Lung (tissue), 12 donors: ENCODE data around the gene NRROS. TPM values are rescaled to one million over a fixed set of nuclear protein-coding genes. Genes with fewer than 3 reads are reported as not detected.

Experiments used
- ATAC-seq: fragments of 200-7000 bp; cut with Tn5 transposase; one replicate; pipeline ENCODE4 v1.9.1; 2020; ENCODE audit warnings: moderate number of reproducible peaks; ENCODE audit not compliant: insufficient read depth, low FRiP score
- DNase-seq, 3 donors: peaks; one replicate each; pipeline ENCODE4 v3.0.0-alpha.2; 2013 to 2017
- H3K27ac ChIP-seq, 2 donors: one replicate each; pipeline ENCODE4 v1.5.1; 2013; ENCODE audit warnings: mild to moderate bottlenecking in 2 of 2, moderate library complexity in 2 of 2, control low read depth in 1 of 2, inconsistent platforms in 1 of 2, low read depth in 1 of 2, low read length in 1 of 2
- H3K27me3 ChIP-seq, 3 donors: one replicate each; pipeline ENCODE4 v1.5.1; 2013; ENCODE audit warnings: low read length in 2 of 3; ENCODE audit not compliant: control insufficient read depth in 3 of 3, insufficient read depth in 3 of 3
- H3K36me3 ChIP-seq, 4 donors: one replicate each; pipeline ENCODE4 v1.5.1; 2013; ENCODE audit warnings: low read length in 4 of 4, mild to moderate bottlenecking in 1 of 4, moderate library complexity in 1 of 4; ENCODE audit not compliant: control insufficient read depth in 4 of 4, insufficient read depth in 4 of 4
- H3K4me1 ChIP-seq, 5 donors: one replicate each; pipeline ENCODE4 v1.5.1; 2013; ENCODE audit warnings: low read length in 5 of 5, mild to moderate bottlenecking in 2 of 5, moderate library complexity in 1 of 5; ENCODE audit not compliant: control insufficient read depth in 5 of 5, insufficient read depth in 5 of 5
- H3K4me3 ChIP-seq: one replicate; pipeline ENCODE4 v1.5.1; 2013; ENCODE audit warnings: mild to moderate bottlenecking, control low read depth, moderate library complexity
- H3K9ac ChIP-seq, 2 donors: one replicate each; pipeline ENCODE4 v1.5.1; 2013; ENCODE audit warnings: low read length in 2 of 2, control low read depth in 1 of 2; ENCODE audit not compliant: insufficient read depth in 1 of 2
- H3K9me3 ChIP-seq, 4 donors: one replicate each; pipeline ENCODE4 v1.5.1; 2013; ENCODE audit warnings: low read length in 3 of 4, mild to moderate bottlenecking in 1 of 4, moderate library complexity in 1 of 4; ENCODE audit not compliant: control insufficient read depth in 4 of 4, insufficient read depth in 3 of 4
- WGBS, 2 donors: extraction: QIAGEN DNeasy Blood & Tissue Kit; methylation state at CpG; one replicate each; pipeline ENCODE4 v1.1.7; 2013; 5-methylcytosine and 5-hydroxymethylcytosine counted together
- polyA plus RNA-seq, 2 donors: library from polyadenylated mRNA; stranded (reverse); fragments of 200-250 nt; gene quantifications; one replicate each; pipeline ENCODE4 v1.2.1, GENCODE V29; 2013
- total RNA-seq, 2 donors: library from RNA; depleted of rRNA in 1 of 2; stranded (reverse); fragments of >200 nt in 1 of 2; gene quantifications; one replicate each; pipeline ENCODE4 v1.2.1, GENCODE V29; 2014 to 2021
- TF ChIP-seq, protein P1 (sequence below): IDR thresholded peaks from 2 replicates; pipeline ENCODE4 v1.5.1; 2012; ENCODE audit warnings: mild to moderate bottlenecking; ENCODE audit errors: control extremely low read depth, extremely low read depth
- donor health status: control.
- donor health status: control.
- donor health status: Bipolar disorder and iron deficiency.
- donor health status: healthy.
- donor health status: DM: yes; HTN: yes; CAD: no.

Gene NRROS
- total and polyA plus RNA-seq, 4 donors, result 6.6 to 17.6 (median 13.0) TPM

GRCh38 chr3:196689941-196690660 lies 50.6 kb downstream of the NRROS start:
- H3K9ac ChIP-seq, result no peak overlapping the region
- TF ChIP-seq, protein P1, sequence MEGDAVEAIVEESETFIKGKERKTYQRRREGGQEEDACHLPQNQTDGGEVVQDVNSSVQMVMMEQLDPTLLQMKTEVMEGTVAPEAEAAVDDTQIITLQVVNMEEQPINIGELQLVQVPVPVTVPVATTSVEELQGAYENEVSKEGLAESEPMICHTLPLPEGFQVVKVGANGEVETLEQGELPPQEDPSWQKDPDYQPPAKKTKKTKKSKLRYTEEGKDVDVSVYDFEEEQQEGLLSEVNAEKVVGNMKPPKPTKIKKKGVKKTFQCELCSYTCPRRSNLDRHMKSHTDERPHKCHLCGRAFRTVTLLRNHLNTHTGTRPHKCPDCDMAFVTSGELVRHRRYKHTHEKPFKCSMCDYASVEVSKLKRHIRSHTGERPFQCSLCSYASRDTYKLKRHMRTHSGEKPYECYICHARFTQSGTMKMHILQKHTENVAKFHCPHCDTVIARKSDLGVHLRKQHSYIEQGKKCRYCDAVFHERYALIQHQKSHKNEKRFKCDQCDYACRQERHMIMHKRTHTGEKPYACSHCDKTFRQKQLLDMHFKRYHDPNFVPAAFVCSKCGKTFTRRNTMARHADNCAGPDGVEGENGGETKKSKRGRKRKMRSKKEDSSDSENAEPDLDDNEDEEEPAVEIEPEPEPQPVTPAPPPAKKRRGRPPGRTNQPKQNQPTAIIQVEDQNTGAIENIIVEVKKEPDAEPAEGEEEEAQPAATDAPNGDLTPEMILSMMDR, result no peak
- DNase-seq, result no peak
- H3K27ac ChIP-seq, result no peak overlapping the region
- no peaks in the 10 kb centered on the region for H3K36me3 ChIP-seq
- WGBS, 2 donors, result 64 to 82% methylated on average over 17 of the region's 17 CpGs
- no peak overlapping the region for H3K4me3 ChIP-seq
- H3K4me1 ChIP-seq, result peaks cover 0 to 4% (median 0%) of the 10 kb centered on the region in 5 donors
- H3K27me3 ChIP-seq, result no peaks in the 10 kb centered on the region
- ATAC-seq, result no peak
- no peaks in the 10 kb centered on the region for H3K9me3 ChIP-seq

- no peak overlapping the region for H3K27ac ChIP-seq
- 44 to 60% methylated on average over 8 of the region's 8 CpGs for WGBS, 2 donors
- no peaks in the 10 kb centered on the region for H3K27me3 ChIP-seq
- H3K9me3 ChIP-seq, result no peaks in the 10 kb centered on the region
- TF ChIP-seq, protein P1, result no peak
- H3K4me3 ChIP-seq, result no peak overlapping the region
- peaks cover 0 to 4% (median 0%) of the 10 kb centered on the region in 5 donors for H3K4me1 ChIP-seq
- ATAC-seq (no peak), DNase-seq (no peak)
- no peaks in the 10 kb centered on the region for H3K36me3 ChIP-seq
- no peak overlapping the region for H3K9ac ChIP-seq
Measured at GRCh38 chr3:196691386-196691785, 51.9 kb downstream of the NRROS start.

- H3K36me3 ChIP-seq, result no peaks in the 10 kb centered on the region
- peaks cover 0 to 4% (median 0%) of the 10 kb centered on the region in 5 donors for H3K4me1 ChIP-seq
- TF ChIP-seq, protein P1, result no peak
- no peaks in the 10 kb centered on the region for H3K27me3 ChIP-seq
- H3K9ac ChIP-seq, result no peak overlapping the region
- H3K4me3 ChIP-seq, result no peak overlapping the region
- peak in 2 of 3 donors; percentile 20 to 21 for DNase-seq
- no peaks in the 10 kb centered on the region for H3K9me3 ChIP-seq
- no peak overlapping the region for H3K27ac ChIP-seq
- ATAC-seq, result no peak
- 0% methylated on average over 1 of the region's 1 CpG for WGBS, 2 donors
Measured at GRCh38 chr3:196694202-196694638, 54.7 kb downstream of the NRROS start.
